Esophagus muscularis mucosa (tissue), 4 donors: ENCODE data around the gene SELENOO. TPM values are rescaled to one million over a fixed set of nuclear protein-coding genes. Genes with fewer than 3 reads are reported as not detected.

ENCODE experiments used
- DNase-seq: peaks from one replicate; pipeline ENCODE4 v3.0.0-alpha.2; 2017; ENCODE audit errors: extremely low spot score
- H3K27ac ChIP-seq, 4 donors: fragments of 200-600 bp; sonication (generic); replicated peaks in 1 of 4; 1 replicate in 3 of 4; 2 replicates in 1 of 4; pipeline ENCODE4 v1.5.1; 2016 to 2019; ENCODE audit warnings: mild to moderate bottlenecking in 1 of 4
- H3K27me3 ChIP-seq, 4 donors: fragments of 200-600 bp; sonication (generic); one replicate each; pipeline versions ENCODE4 v1.5.1 to v1.6.0; 2016 to 2019
- H3K36me3 ChIP-seq, 4 donors: fragments of 200-600 bp; sonication (generic); one replicate each; pipeline ENCODE4 v1.5.1; 2016 to 2019
- H3K4me1 ChIP-seq, 4 donors: fragments of 200-600 bp; sonication (generic); one replicate each; pipeline ENCODE4 v1.5.1; 2016 to 2019
- H3K4me3 ChIP-seq, 4 donors: fragments of 200-600 bp; sonication (generic); 1 replicate in 2 of 4; 2 replicates in 2 of 4; pipeline ENCODE4 v1.5.1; 2016 to 2019; ENCODE audit warnings: mild to moderate bottlenecking in 4 of 4, moderate library complexity in 1 of 4
- H3K9me3 ChIP-seq, 4 donors: fragments of 200-600 bp; sonication (generic); 1 replicate in 3 of 4; 2 replicates in 1 of 4; pipeline ENCODE4 v1.5.1; 2016 to 2019
- CTCF ChIP-seq, 3 experiments: fragments of 200-600 bp in 2 of 3; fragments of 450-650 bp in 1 of 3; sonication (generic) in 2 of 3; IDR thresholded peaks; one replicate each; pipeline ENCODE4 v1.5.1; 2017 to 2019; ENCODE audit warnings: antibody characterized with exemption in 3 of 3, mild to moderate bottlenecking in 2 of 3, moderate library complexity in 1 of 3
- EP300 ChIP-seq: sonication (generic); formaldehyde crosslinking; IDR thresholded peaks from one replicate; pipeline ENCODE4 v1.6.1; 2017; ENCODE audit warnings: antibody characterized with exemption
- POLR2A ChIP-seq: fragments of 450-650 bp; IDR thresholded peaks from one replicate; pipeline ENCODE4 v1.6.1; 2017; ENCODE audit warnings: antibody characterized with exemption, moderate library complexity, mild to moderate bottlenecking, low read depth
- POLR2AphosphoS5 ChIP-seq, 2 donors: sonication (generic); formaldehyde crosslinking; IDR thresholded peaks; one replicate each; pipeline ENCODE4 v1.6.1; 2017; ENCODE audit warnings: antibody characterized with exemption in 2 of 2
- WGBS: methylation state at CpG from one replicate; pipeline ENCODE4 v1.1.5; 2018; 5-methylcytosine and 5-hydroxymethylcytosine counted together
- intact Hi-C: fragments of 100-400 bp; cut with DNase I; formaldehyde crosslinking; loops from one replicate; pipeline ENCODE4 v1.15.1; 2023
- total RNA-seq, 4 donors: library from RNA; depleted of rRNA; stranded (reverse); fragments of >200 nt; gene quantifications; one replicate each; pipeline versions ENCODE4 v1.1.0 to v1.2.1, GENCODE V29; 2016

The SELENOO gene
- total RNA-seq, 4 donors from 2014 or later, result 22.4 to 41.0 (median 23.0) TPM

GRCh38 chr22:50261615-50262459 is 61.0 kb downstream of the SELENOO start, which contains the start of gene MAPK12:
TSS of gene MAPK12 (minus strand) at chr22:50261683. CDS start at chr22:50261509, 174 bp downstream.
- peak within 1 kb of the TSS; percentile 55 to 79 (median 63) for H3K27ac ChIP-seq
- H3K4me3 ChIP-seq, result peak within 1 kb of the TSS; percentile 57 to 71 (median 60)
- intact Hi-C loops, result no loop called here
- peaks cover 26 to 44% (median 36%) of the 10 kb centered on the region in 4 donors for H3K4me1 ChIP-seq
- no peak for DNase-seq
- H3K27me3 ChIP-seq, result peaks cover 0 to 45% (median 0%) of the 10 kb centered on the region in 4 donors
- H3K36me3 ChIP-seq, result peaks cover 0 to 14% (median 3%) of the 10 kb centered on the region in 4 donors
- TF ChIP-seq EP300 (no peak), POLR2AphosphoS5 (IDR thresholded peaks at IDR 0.05) (no peak), POLR2A (no peak), CTCF (IDR thresholded peaks at IDR 0.05) (no peak)
- WGBS, result 8% methylated on average over 15 of the region's 61 CpGs
- H3K9me3 ChIP-seq, result no peaks in the 10 kb centered on the region

DNA sequence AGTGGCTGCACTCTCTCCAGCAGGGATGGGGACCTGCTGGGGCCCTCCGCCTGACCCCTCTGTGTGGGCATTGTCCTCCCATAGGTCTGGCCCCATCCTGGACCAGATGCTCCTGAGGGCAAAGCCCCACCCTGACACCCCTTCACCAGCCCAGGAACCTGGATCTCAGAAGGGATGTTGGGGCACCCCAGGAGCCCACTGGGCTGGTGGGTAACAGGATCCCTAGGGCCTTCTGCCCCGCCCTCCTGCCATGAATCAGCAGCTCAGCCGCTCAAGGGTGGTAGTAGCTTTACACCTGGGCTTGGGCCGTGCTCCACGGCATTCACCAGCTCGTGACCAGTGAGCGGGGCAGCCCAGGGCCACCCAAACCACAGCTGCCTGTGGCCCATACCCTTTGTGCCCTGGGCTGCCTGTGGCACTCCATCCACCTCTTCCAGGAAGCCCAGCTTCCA is 61.7 kb downstream of the SELENOO start:
- intact Hi-C loops, result no loop called here
- peaks cover 0 to 41% (median 0%) of the 10 kb centered on the region in 4 donors for H3K27me3 ChIP-seq

DNA sequence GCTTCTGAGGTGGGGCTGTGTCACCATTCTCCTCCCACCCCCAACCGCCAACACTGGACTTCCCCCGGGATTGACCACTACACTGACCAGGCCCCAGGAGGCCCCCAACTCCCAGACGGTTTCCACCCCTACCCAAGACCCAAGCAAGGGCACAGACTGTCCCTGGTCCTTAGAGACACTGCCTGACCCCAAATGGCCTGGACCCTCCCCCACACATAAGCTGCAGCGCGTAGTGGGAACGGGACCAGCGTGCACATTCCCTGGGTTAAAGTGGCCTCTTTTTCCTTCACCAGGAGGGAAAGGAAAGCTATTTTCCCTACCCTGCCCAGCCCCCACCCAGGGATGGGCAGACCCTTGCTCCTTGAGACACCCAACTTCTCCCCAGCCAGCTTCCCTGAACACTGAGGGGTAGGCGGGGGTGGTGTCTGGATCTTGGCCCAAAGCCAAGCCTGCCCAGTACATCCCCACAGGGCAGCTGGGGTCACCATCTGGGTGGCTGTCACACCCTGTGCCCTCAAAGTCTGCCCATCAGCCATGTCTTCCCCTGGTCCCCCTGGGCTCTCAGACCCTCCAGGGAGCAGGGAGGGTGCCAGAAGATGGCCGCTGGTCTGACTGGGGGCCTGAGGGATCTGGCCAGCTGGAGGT is 62.3 kb downstream of the SELENOO start:
- H3K9me3 ChIP-seq, result no peaks in the 10 kb centered on the region
- peaks cover 33 to 57% (median 48%) of the 10 kb centered on the region in 4 donors for H3K4me1 ChIP-seq
- DNase-seq, result no peak
- H3K36me3 ChIP-seq, result peaks cover 0 to 1% (median 0%) of the 10 kb centered on the region in 4 donors
- intact Hi-C loops, result no loop called here
- no peak overlapping the region for H3K4me3 ChIP-seq
- peaks cover 0 to 38% (median 0%) of the 10 kb centered on the region in 4 donors for H3K27me3 ChIP-seq
- 69% methylated on average over 8 of the region's 9 CpGs for WGBS
- no peak overlapping the region for H3K27ac ChIP-seq
- TF ChIP-seq POLR2AphosphoS5 (IDR thresholded peaks at IDR 0.05) (no peak), CTCF (IDR thresholded peaks at IDR 0.05) (no peak), EP300 (no peak), POLR2A (no peak)

More for the DNA sequence above, 61.7 kb downstream of the SELENOO start:
- Histone ChIP-seq H3K36me3 (peaks cover 0 to 7% (median 1%) of the 10 kb centered on the region in 4 donors), H3K27ac (no peak overlapping the region), H3K4me3 (peak overlapping the region in 1 of 4 donors; percentile 58), H3K4me1 (peaks cover 32 to 51% (median 42%) of the 10 kb centered on the region in 4 donors), H3K9me3 (no peaks in the 10 kb centered on the region)
- no peak for TF ChIP-seq CTCF (IDR thresholded peaks at IDR 0.05)
- no peak for TF ChIP-seq EP300
- TF ChIP-seq POLR2A, result no peak
- no peak for TF ChIP-seq POLR2AphosphoS5 (IDR thresholded peaks at IDR 0.05)
- DNase-seq, result no peak
- no CpG with 5 or more reads among the region's 7 CpGs for WGBS

DNA sequence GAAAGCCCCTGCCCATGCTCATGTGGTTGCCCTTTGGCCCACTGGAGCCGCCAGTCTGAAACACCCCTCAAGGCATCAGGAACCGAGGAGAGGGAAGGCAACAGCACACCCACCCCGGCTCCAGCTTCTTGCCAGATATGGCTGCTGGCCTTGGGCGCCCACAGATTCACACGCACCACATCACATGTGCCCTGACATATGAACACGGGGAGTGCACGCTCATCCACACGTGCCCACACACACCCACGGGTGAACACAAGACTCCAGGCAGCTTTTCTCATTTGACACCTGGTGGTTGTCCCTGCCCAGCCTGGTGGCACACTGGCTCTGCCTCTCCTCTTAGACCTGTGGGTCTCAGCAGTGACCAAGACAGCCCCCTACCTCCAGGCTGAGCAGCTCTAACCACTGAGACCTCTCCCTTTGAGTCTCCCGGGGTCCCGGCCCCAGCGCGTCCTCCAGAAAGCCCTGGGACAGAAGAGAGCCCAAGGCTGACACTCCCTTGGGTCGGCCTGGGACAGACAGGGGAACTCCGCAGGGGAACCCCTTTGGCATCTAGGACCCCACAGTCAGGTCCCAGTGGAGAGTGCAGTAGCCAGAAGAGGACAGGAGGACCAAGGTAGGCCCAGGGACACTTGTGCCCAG is 63.4 kb downstream of the SELENOO start:
- intact Hi-C loops, result no loop called here
- no peak for DNase-seq
- Histone ChIP-seq H3K4me3 (no peak overlapping the region), H3K36me3 (no peaks in the 10 kb centered on the region), H3K27ac (no peak overlapping the region), H3K4me1 (peaks cover 38 to 66% (median 58%) of the 10 kb centered on the region in 4 donors), H3K9me3 (no peaks in the 10 kb centered on the region), H3K27me3 (peaks cover 0 to 31% (median 0%) of the 10 kb centered on the region in 4 donors)
- no peak for TF ChIP-seq EP300
- TF ChIP-seq POLR2A, result no peak
- no peak for TF ChIP-seq CTCF (IDR thresholded peaks at IDR 0.05)
- TF ChIP-seq POLR2AphosphoS5 (IDR thresholded peaks at IDR 0.05), result no peak
- 89% methylated on average over 11 of the region's 15 CpGs for WGBS
